Fibroblast of the aortic adventitia (primary cell): ENCODE results near the gene PAFAH1B2. TPM values are rescaled to one million over a fixed set of nuclear protein-coding genes. Genes with fewer than 3 reads are reported as not detected.

Experiments
- DNase-seq: peaks from one replicate; pipeline ENCODE4 v3.0.0-alpha.2; 2010; ENCODE audit warnings: low read depth
- H3K4me3 ChIP-seq: 2 replicates; pipeline ENCODE4 v1.5.1; 2011; ENCODE audit warnings: low read depth, mild to moderate bottlenecking, control low read depth, low read length, moderate library complexity
- total RNA-seq: library from RNA; depleted of rRNA; stranded (reverse); fragments of >200 nt; gene quantifications from 2 replicates; pipeline ENCODE4 v1.2.3, GENCODE V29; 2012; ENCODE audit warnings: low replicate concordance
- TF ChIP-seq, protein P1 (sequence below): IDR thresholded peaks from 2 replicates; pipeline ENCODE4 v1.5.1; 2011; ENCODE audit warnings: mild to moderate bottlenecking, low read length, control low read depth, inconsistent platforms; ENCODE audit not compliant: insufficient read depth

PAFAH1B2 gene
- total RNA-seq, 1 donor = 161 TPM

DNA sequence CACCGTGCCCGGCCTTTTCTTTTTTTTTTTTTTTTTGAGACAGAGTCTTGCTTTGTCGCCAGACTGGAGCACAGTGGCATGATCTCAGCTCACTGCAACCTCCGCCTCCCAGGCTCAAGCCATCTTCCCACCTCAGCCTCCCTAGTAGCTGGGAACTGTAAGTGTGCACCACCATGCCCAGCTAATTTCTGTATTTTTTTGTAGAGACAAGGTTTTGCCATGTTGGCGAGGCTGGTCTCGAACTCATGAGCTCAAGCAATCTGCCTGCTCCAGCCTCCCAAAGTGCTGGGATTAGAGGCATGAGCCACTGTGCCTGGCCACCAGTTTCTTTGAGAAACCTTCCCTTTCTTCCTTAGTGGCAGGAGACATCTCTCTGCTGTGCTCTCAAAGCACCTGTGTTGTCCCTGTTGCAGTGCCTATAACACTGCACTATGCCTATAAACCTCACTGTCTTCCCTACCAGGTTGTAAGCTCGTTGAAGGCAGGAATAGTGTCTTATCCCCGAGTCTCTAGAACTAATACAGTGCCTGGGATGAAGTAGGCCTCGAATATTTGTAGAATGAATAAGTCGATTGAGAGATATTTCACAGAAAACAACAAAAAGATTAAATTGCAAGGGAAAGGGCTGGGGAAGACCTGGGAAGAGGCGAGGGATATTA is 68.7 kb downstream of the PAFAH1B2 start:
- no peak for DNase-seq
- TF ChIP-seq, protein P1, sequence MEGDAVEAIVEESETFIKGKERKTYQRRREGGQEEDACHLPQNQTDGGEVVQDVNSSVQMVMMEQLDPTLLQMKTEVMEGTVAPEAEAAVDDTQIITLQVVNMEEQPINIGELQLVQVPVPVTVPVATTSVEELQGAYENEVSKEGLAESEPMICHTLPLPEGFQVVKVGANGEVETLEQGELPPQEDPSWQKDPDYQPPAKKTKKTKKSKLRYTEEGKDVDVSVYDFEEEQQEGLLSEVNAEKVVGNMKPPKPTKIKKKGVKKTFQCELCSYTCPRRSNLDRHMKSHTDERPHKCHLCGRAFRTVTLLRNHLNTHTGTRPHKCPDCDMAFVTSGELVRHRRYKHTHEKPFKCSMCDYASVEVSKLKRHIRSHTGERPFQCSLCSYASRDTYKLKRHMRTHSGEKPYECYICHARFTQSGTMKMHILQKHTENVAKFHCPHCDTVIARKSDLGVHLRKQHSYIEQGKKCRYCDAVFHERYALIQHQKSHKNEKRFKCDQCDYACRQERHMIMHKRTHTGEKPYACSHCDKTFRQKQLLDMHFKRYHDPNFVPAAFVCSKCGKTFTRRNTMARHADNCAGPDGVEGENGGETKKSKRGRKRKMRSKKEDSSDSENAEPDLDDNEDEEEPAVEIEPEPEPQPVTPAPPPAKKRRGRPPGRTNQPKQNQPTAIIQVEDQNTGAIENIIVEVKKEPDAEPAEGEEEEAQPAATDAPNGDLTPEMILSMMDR = no peak
- no peak overlapping the region for H3K4me3 ChIP-seq

GRCh38 chr11:117214404-117215110 is 70.5 kb downstream of the PAFAH1B2 start:
- TF ChIP-seq, protein P1 = no peak
- no peak overlapping the region for H3K4me3 ChIP-seq
- no peak for DNase-seq

GRCh38 chr11:117217141-117218084 is 73.3 kb downstream of the PAFAH1B2 start:
- TF ChIP-seq, protein P1 = no peak
- no peak overlapping the region for H3K4me3 ChIP-seq
- DNase-seq = peak; percentile 99

DNA sequence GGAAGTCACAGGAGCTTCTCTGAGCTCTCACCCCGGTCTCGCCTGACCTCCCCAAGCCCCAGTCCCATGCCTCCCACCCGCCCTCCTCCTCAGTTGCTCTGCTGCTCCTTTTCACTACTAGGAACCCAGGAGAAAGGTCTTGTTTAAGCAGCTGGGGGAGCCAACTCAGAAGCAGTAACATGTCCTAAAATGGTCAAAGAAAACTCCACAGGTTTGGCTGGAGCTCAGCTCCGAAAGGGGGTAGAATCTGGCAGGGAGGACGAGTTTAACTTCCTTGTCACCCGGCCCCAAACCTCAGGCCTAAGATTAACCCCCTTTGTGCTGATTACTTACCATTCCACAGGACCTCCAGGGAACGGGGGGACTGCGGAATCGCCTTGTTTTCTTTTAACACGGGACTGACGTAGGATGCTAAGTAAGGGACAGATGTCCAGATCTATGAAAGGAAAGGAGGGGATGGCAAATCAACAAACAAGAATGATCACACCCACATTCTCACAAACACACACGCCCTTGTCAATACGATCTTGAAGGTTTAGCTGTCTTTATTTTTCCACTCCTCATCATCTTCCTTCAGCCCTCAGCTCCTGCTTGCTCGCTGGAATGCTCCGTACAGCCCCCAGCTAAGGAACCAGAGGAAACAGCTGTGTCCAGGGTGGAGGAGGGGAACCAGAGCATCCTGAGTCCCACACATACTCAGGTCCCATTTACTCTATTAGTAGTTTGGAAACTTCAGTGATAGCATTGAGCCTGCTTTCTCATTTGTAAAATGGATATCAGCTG is 74.2 kb downstream of the PAFAH1B2 start:
- H3K4me3 ChIP-seq = no peak overlapping the region
- TF ChIP-seq, protein P1 = no peak
- peak; percentile 85 for DNase-seq

GRCh38 chr11:117219001-117219400 is 74.9 kb downstream of the PAFAH1B2 start:
- TF ChIP-seq, protein P1 = no peak
- no peak overlapping the region for H3K4me3 ChIP-seq
- DNase-seq = no peak

GRCh38 chr11:117219455-117219854 is 75.4 kb downstream of the PAFAH1B2 start:
- DNase-seq = no peak
- TF ChIP-seq, protein P1 = no peak
- no peak overlapping the region for H3K4me3 ChIP-seq
